IMR-90 (cell line): ENCODE data around the gene BUB1B.

Experiments used
- CTCF ChIP-seq: conservative IDR thresholded peaks from 2 replicates; pipeline ENCODE4 v1.5.1; 2012; ENCODE audit warnings: mild to moderate bottlenecking, low read depth, low read length, improper control_type of control experiment
- RFX5 ChIP-seq: IDR thresholded peaks from 2 replicates; pipeline ENCODE4 v1.8.0; 2012; ENCODE audit warnings: low read depth, mild to moderate bottlenecking, low read length, moderate library complexity

- no peak for TF ChIP-seq CTCF
- TF ChIP-seq RFX5 = no peak
Observed at GRCh38 chr15:40244961-40245523, 84.2 kb downstream of the BUB1B start.
